GM12878 (cell line): Measurements from ENCODE around the gene RARS2. TPM values are rescaled to one million over a fixed set of nuclear protein-coding genes. Genes with fewer than 3 reads are reported as not detected.
A peak's percentile ranks its signal among the peaks of the same experiment; 100 is the strongest.

Experiments used
- ATAC-seq: fragments of 200-7000 bp; cut with Tn5 transposase; 3 replicates; pipeline ENCODE4 v1.9.1; 2020; ENCODE audit warnings: mild to moderate bottlenecking, moderate library complexity
- BruUV-seq: library from RNA; stranded (reverse); fragments of 400-500 nt; replicated peaks from 2 replicates; lab custom pipeline; 2021; lab: Mats Ljungman, UMichigan
- CTCF ChIA-PET: fragments of 300-600 bp; sonication (Branson Sonifier 250); formaldehyde crosslinking; extraction: SDS; loops from one replicate; lab custom pipeline; 2021; ENCODE audit warnings: inconsistent platforms; lab: Yijun Ruan, JAX
- POLR2A ChIA-PET: fragments of 350-600 bp; formaldehyde crosslinking; extraction: SDS; loops from one replicate; lab custom pipeline; 2021; ENCODE audit warnings: inconsistent platforms; lab: Charles Lee
- RAD21 ChIA-PET: fragments of 300-600 bp; sonication (Branson Sonifier 250); formaldehyde crosslinking; loops from one replicate; lab custom pipeline; 2023; ENCODE audit warnings: antibody characterized with exemption; ENCODE audit not compliant: unreplicated experiment; lab: Charles Lee
- SMC1A ChIA-PET: fragments of 300-600 bp; sonication (Branson Sonifier 250); formaldehyde crosslinking; loops from one replicate; lab custom pipeline; 2023; ENCODE audit not compliant: unreplicated experiment, uncharacterized antibody; lab: Charles Lee
- DNase-seq: peaks from one replicate; pipeline ENCODE4 v3.0.0-alpha.2; 2011; ENCODE audit warnings: low read depth, low spot score
- FAIRE-seq: peaks from 3 replicates; lab custom pipeline; 2011; peaks lifted over from hg19 to GRCh38; lab: Jason Lieb, UNC
- H2AFZ ChIP-seq: 2 replicates; pipeline ENCODE4 v1.6.0; 2011; ENCODE audit warnings: low read depth, low read length, control low read depth; ENCODE audit not compliant: control insufficient read depth
- H3K27ac ChIP-seq: 2 replicates; pipeline ENCODE4 v1.5.1; 2011; ENCODE audit warnings: control low read depth; ENCODE audit not compliant: control insufficient read depth, insufficient read depth
- H3K27me3 ChIP-seq, 2 experiments: replicated peaks in 1 of 2; 2 replicates each; pipeline versions ENCODE4 v1.6.0 to v1.6.1; 2011; ENCODE audit warnings: low read length in 1 of 2; ENCODE audit not compliant: control insufficient read depth in 2 of 2, insufficient read depth in 2 of 2
- H3K36me3 ChIP-seq, 2 experiments: 2 replicates each; pipeline ENCODE4 v1.5.1; 2011; ENCODE audit warnings: low read length in 1 of 2; ENCODE audit not compliant: control insufficient read depth in 2 of 2, insufficient read depth in 2 of 2
- H3K4me1 ChIP-seq: 2 replicates; pipeline ENCODE4 v1.6.1; 2011; ENCODE audit warnings: mild to moderate bottlenecking, low read length, moderate library complexity, mixed read lengths; ENCODE audit not compliant: control insufficient read depth, insufficient read depth
- H3K4me2 ChIP-seq: 2 replicates; pipeline ENCODE4 v1.6.0; 2011; ENCODE audit warnings: control low read depth; ENCODE audit not compliant: control insufficient read depth, insufficient read depth
- H3K4me3 ChIP-seq: fragments of 200-600 bp; sonication (generic); 2 replicates; pipeline ENCODE4 v1.5.1; 2016
- H3K79me2 ChIP-seq: 2 replicates; pipeline ENCODE4 v1.6.0; 2011; ENCODE audit warnings: low read length; ENCODE audit not compliant: control insufficient read depth, insufficient read depth
- H3K9ac ChIP-seq: 2 replicates; pipeline ENCODE4 v1.8.0; 2011; ENCODE audit warnings: low read length, control low read depth, mixed read lengths; ENCODE audit not compliant: control insufficient read depth, insufficient read depth
- H3K9me3 ChIP-seq: replicated peaks from 3 replicates; pipeline ENCODE4 v1.5.1; 2011; ENCODE audit warnings: mild to moderate bottlenecking, low read length; ENCODE audit not compliant: control insufficient read depth, insufficient read depth
- H4K20me1 ChIP-seq: 2 replicates; pipeline ENCODE4 v1.6.0; 2011; ENCODE audit not compliant: control insufficient read depth, insufficient read depth
- BMI1 ChIP-seq: fragments of 450-650 bp; IDR thresholded peaks from 2 replicates; pipeline ENCODE4 v1.6.1; 2016; ENCODE audit warnings: mild to moderate bottlenecking, moderate library complexity, borderline replicate concordance
- CBX3 ChIP-seq: fragments of 200-600 bp; sonication (generic); IDR thresholded peaks from 2 replicates; pipeline ENCODE4 v1.6.1; 2016; ENCODE audit warnings: low read depth, borderline replicate concordance
- E2F8 ChIP-seq: fragments of 450-650 bp; IDR thresholded peaks from 2 replicates; pipeline ENCODE4 v1.6.1; 2018; ENCODE audit warnings: mild to moderate bottlenecking, low read depth, moderate library complexity; ENCODE audit not compliant: partially characterized antibody
- SIN3A ChIP-seq: IDR thresholded peaks from 2 replicates; pipeline ENCODE4 v1.6.1; 2012; ENCODE audit warnings: low read depth, low read length, improper control_type of control experiment
- TCF3 ChIP-seq: IDR thresholded peaks from 2 replicates; pipeline ENCODE4 v1.6.1; 2012; ENCODE audit warnings: low read depth, mild to moderate bottlenecking, low read length, borderline replicate concordance; ENCODE audit not compliant: insufficient read depth
- ZSCAN29 ChIP-seq: fragments of 450-650 bp; IDR thresholded peaks from 2 replicates; pipeline ENCODE4 v1.6.1; 2017; ENCODE audit warnings: mild to moderate bottlenecking, moderate library complexity
- WGBS: methylation state at CpG from one replicate; pipeline ENCODE4 v1.1.6; 2016; ENCODE audit warnings: low lambda C conversion rate; ENCODE audit not compliant: insufficient replicate concordance, insufficient coverage; ENCODE audit errors: missing lambda C conversion rate; 5-methylcytosine and 5-hydroxymethylcytosine counted together
- in situ Hi-C: fragments of 300-500 bp; cut with MboI; formaldehyde crosslinking; loops from 9 replicates; pipeline ENCODE4 v1.14.3; 2018; ENCODE audit warnings: mixed read lengths
- intact Hi-C: fragments of 100-400 bp; cut with micrococcal nuclease; formaldehyde crosslinking; loops from one replicate; pipeline ENCODE4 v1.14.2; 2022; ENCODE audit not compliant: unreplicated experiment
- polyA plus RNA-seq, 11 experiments: library from polyadenylated mRNA; depleted of rRNA in 4 of 11; unstranded in 6 of 11; stranded (reverse) in 5 of 11; fragments of >200 nt; fragmentation: Nextera tagmentation in 4 of 11; fragmentation: Illumina TruSeq in 1 of 11; extraction: Ambion mirVana in 4 of 11; extraction: Trizol in 1 of 11; gene quantifications; 1 replicate in 1 of 11; 2 replicates in 10 of 11; pipeline versions ENCODE4 v1.2.1 to v1.2.3, GENCODE V29; 2011 to 2016; ENCODE audit warnings: inconsistent platforms in 2 of 11, missing spikeins in 2 of 11, low read depth in 1 of 11
- total RNA-seq, 4 experiments: library from RNA; depleted of rRNA in 3 of 4; stranded (reverse); fragments of >200 nt in 3 of 4; fragmentation: Illumina TruSeq in 1 of 4; extraction: Trizol in 1 of 4; gene quantifications; 2 replicates each; pipeline versions ENCODE4 v1.2.1 to v1.2.3, GENCODE V29; 2013 to 2021

RARS2 gene
- total and polyA plus RNA-seq, 10 of the 15 experiments (the other 5 are each of a cell fraction or from before 2014, with no cell fraction given): 18.3 to 54.2 (median 36.8) TPM

DNA sequence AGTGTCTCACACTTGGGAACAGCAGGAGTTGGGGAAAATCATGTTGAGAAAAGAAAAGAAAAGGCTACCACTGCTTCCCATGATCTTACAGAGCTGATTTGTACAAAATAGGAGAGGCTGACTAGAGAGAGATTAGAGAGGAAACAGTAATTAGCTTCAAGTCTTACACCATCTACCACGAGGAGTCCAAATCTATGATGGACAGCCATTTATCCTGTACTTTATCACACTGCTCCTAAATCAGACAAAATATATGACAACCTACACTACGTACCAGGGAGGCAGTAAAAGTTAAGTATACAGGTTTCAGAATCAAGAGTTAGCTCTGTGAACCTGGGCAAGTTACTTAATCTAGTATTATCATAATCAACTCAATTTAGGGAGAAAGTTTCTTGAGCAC lies 38.0 kb downstream of the RARS2 start:
- Histone ChIP-seq H3K27me3 (no peaks in the 10 kb centered on the region), H2AFZ (no peak overlapping the region), H3K36me3 (peaks cover 1 to 19% of the 10 kb centered on the region in 2 experiments), H3K4me3 (no peak overlapping the region), H3K9me3 (no peaks in the 10 kb centered on the region), H3K9ac (no peak overlapping the region), H3K27ac (no peak overlapping the region), H4K20me1 (no peaks in the 10 kb centered on the region), H3K4me2 (no peak overlapping the region), H3K4me1 (no peaks in the 10 kb centered on the region), H3K79me2 (no peaks in the 10 kb centered on the region)
- ChIA-PET SMC1A (interaction anchor here (0.6 kb wide), 1 partner anchor 590 kb away, joined by 3 read pairs; no protein-coding TSS in a partner anchor), POLR2A (interaction anchor here (0.6 kb wide), 1 partner anchor 26 kb away, joined by 3 read pairs; no protein-coding TSS in a partner anchor), CTCF (interaction anchor here (1.1 kb wide), 1 partner anchor 15 kb away, joined by 5 read pairs; no protein-coding TSS in a partner anchor), RAD21 (interaction anchor here (0.6 to 1.0 kb wide), 2 partner anchors 12 to 154 kb away, joined by 3 read pairs; no protein-coding TSS in a partner anchor)
- intact Hi-C loops (no loop called here), in situ Hi-C loops (no loop called here)
- BruUV-seq: no TSS peak
- ATAC-seq: no peak
- no peak for TF ChIP-seq CBX3
- TF ChIP-seq SIN3A: no peak
- TF ChIP-seq E2F8: no peak
- no peak for TF ChIP-seq ZSCAN29
- no peak for TF ChIP-seq TCF3
- no peak for TF ChIP-seq BMI1
- WGBS: 96% methylated on average over 2 of the region's 2 CpGs
- no peak for DNase-seq
- peak; percentile 41 for FAIRE-seq
